NCI-H2081 (cell line): ENCODE measurements around the gene C22orf42.
"Not testable (repeated sequence)": the region's sequence is repeated elsewhere in the genome, so short reads cannot be mapped to it uniquely, and the experiment has no call there.

ENCODE experiments used
- DNase-seq, 2 experiments: peaks; one replicate each; lab custom pipeline; 2025; lab: John Stamatoyannopoulos, UW

The C22orf42 gene, protein sequence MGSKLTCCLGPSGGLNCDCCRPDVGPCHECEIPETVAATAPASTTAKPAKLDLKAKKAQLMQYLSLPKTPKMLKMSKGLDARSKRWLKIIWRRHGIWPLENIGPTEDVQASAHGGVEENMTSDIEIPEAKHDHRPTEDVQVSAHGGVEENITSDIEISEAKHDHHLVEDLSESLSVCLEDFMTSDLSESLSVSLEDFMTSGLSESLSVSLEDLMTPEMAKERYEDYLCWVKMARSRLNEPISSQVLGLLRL

DNA sequence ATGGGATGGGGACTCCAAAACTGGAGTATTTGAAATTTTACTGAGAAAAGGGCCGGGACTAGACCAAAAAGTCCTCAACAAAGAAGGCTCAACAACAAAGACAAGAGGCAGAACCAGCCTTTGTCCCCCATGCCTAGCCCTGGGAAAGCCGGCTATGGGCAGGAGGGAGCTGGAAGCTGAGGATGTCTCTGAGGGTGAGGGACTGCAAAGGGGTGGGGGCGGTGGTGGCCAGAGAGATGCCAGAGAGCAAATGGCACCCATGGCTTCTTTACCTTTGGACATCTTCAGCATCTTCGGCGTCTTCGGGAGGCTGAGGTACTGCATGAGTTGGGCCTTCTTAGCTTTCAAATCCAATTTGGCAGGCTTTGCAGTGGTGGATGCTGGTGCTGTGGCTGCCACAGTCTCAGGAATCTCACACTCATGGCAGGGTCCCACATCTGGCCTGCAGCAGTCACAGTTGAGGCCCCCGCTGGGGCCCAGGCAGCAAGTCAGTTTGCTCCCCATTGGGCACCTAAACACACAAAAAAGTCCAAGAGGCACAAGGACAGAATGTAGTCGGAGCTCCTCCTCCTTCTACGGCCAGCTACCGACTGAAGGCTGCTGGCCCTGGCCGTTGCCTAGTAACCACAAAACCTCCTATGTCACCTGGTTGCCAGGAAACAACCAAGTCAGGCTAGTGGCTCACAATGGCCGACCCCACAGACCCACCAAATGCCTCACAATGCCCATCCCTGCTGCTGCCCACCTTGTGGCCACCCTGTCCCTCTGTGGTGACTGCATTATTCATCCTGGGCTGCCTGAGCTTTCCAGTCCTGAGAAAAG is at the start of gene C22orf42:
Gene C22orf42, minus strand, starts transcription at position 592 of the 822 bp plus-strand sequence. Its CDS starts 88 bp downstream, at position 504.
- no peak for DNase-seq

DNA sequence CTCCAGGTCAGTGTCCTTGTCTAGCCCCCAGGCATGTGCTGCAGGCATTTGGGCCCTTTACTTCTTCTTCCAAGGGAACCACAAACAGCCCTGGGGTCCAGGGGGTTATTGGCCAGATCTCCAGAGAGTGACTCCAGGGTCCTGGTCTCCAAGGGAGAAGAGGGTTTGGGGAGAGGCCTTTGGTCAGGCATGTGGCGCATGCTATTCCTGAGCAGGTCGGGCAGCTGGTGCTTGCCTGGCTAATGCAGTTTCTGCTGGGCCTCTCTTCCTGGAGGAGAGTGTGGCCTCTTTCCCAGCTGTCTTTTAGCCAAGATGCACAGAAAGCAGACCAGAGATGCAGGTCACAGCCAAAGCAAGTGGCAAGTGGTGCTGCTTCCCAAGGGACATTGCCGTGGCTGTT is 49.6 kb upstream of the C22orf42 start:
- DNase-seq = no peak

DNA sequence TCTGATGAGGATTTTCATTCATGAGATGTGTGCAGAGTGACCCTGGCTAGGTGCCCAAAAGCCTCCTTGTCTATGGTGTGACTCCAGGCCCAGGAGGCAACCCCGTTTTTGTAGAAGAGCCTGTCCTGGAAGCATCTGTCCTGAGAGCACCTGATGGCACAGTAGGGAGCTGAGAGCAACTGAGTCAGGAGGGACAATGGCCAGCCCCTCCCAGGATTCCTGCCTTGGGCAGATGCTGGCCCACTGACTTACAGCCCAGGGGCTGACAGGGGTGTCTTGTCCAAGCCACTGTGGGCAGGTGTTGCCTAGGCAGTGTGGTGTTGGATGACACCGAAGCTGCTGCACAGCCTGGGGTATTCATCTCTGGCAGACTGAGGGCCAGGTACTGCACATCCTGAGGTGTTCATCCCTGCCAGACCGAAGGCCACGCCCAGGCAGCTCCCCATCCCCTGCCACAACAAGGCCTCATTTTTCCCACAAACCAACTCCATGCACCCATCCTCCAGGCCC is 48.9 kb upstream of the C22orf42 start:
- DNase-seq = no peak

DNA sequence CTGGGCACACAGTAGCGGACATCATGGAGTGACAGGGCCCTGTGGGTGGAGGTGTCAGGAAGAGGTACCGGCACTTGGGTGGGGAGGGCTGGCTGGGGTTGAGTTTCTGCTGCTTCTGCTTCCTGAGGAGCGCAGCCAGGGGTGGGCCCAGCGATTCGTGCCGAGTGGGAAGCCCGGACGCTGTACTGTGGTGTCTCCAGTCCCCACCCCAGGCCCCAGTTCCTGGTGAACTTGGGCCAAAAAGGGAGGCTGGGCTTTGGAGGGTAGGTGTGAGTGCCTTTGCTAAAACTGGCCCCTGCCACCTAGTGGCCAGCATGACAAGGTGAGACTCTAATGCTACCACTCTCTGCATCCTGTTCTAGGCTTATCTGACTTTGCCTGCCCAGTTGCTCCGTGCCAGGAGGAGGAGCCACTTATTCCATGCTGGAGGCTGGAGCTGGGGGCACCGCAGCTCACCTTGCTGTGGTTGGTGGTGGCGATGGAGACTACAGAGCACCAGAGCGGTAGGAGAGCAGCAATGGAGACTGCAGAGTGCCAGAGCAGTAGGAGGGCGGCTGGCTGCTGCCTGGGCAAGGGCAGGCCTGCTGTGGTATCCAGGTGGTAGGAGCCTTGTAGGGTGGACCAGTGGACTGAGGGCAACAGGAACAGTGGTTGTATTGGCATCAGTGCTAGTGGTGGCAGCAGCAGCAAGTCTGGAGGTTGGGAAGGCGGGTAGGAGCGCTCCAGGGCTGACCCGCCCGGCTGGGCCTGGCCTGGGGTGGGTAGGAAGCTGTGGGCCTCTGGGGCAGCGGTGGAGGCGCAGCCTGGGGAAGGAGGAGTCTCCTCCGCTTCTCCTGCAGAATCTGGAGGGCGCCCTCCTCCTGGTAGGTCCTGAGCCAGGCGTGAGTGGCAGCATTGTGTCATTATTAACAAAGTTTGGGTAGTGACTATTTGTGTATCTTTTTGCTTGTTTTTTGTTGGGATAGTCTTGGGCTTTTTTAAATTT is 48.0 kb upstream of the C22orf42 start:
- DNase-seq = peak in 1 of 2 experiments; percentile 24

DNA sequence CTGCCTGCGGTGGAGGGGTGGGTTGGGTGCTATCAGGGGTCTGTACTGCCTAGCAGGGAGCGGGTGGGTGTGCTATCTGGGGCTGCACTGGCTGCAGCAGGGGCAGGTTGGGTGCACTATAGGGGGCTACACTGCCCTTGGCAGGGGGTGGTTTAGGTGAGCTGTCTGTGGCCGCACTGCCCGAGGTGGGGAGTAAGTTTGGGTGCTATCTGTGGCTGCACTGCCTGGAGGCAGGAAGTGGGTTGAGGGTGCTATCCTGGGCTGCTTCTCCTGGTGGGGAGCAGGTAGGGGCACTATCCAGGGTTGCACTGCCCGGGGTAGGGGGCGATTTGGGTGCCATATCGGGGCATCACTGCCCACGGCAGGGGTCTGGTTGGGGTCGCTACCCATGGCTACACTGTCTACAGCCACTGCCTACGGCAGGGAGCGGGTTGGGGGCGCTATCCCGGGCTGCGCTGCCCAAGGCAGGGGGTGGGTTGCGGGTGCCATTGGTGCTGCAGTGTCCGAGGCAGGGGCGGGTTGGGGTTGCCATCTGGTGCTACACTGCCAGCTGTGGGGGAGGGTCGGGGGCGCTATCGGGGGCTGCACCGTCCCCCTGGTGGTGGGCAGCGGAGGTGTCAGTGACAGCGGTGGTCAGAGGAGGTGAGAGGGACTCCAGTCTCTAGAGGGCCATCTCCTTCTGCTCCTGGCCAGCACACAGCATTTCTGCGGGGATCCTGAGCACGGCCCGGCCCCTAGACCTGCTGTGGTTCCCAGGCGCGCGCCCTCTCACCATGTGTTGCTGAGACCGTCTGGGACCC is 47.1 kb upstream of the C22orf42 start:
- DNase-seq = no peak

DNA sequence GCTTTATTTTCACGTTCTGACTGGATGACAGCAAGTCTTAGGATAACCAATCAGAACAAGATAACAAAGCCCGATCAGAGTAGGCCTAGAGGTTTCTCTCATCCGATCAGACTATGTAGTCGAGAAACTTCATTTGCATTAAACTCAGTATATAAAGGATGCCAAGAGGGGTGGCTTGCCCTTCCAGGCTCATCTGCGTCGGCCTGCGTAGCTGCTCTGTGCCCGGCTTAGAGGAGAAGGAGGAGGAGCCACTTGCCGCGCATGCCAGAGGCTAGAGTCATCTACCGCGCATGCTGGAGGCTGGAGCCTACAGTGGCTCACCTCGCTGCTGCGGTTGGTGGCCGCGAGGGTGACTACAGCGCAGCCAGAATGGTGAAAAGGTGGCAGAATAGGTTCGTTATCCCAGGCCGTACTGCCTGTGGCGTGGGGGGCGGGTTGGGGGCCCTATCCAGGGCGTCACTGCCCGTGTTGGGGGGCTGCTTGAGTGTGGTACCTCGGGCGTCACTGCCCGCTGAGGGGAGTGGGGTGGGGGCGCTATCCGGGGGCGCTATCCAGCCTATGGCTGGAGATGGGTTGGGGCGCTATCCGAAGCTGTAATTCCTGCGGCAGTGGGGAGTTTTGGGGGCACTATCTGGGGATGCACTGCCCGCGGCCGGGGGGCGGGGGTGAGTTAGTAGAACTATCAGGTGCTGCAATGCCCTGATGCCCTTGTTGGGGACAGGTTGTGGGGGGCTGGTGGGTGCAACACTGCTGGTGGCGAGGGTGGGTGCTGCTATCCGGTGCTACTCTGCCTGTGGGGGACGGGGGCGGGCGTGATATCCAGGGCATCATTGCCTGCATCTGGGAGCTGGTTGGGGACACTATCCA is 46.0 kb upstream of the C22orf42 start, which contains the start of gene RFPL2:
Gene RFPL2, minus strand, starts transcription at position 218 of the 867 bp plus-strand sequence. CDS start 2,622 bp downstream, outside the sequence.
- no peak for DNase-seq

DNA sequence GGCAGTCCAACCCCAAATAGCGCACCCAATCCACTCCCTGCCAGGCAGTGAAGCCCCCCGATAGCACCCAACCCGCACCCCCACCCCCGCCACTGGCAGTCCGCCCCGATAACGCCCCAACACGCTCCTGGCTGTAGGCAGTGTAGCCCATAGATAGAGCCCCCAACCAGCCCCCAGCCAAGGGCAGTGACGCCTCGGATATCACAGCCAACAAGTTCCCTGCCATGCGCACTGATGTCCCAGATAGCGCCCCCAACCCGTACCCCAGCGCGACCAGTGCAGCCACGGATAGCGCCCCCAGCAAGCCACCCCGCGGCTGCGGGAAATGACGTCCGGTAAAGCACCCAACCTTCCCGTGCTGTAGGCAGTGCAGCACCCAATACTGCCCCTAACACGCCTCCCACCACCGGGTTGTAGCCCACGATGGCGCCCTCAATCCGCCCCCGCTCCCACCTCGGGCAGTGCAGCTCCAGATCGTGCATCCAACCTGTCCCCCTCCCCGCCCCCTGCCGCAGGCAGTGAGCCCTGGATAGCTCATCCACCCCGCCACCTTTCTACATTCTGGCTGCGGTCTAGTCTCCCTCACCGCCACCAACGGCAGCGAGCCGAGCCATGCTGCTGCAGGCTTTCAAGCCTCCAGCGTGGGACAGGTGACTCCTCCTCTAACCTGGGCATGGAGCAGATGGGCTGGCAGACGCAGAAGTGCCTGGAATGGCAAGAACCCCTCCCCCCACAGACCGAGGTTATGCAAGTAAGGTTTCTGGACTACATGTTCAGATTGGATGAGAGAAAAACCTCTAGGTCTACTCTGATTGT is 45.1 kb upstream of the C22orf42 start:
- DNase-seq = no peak

DNA sequence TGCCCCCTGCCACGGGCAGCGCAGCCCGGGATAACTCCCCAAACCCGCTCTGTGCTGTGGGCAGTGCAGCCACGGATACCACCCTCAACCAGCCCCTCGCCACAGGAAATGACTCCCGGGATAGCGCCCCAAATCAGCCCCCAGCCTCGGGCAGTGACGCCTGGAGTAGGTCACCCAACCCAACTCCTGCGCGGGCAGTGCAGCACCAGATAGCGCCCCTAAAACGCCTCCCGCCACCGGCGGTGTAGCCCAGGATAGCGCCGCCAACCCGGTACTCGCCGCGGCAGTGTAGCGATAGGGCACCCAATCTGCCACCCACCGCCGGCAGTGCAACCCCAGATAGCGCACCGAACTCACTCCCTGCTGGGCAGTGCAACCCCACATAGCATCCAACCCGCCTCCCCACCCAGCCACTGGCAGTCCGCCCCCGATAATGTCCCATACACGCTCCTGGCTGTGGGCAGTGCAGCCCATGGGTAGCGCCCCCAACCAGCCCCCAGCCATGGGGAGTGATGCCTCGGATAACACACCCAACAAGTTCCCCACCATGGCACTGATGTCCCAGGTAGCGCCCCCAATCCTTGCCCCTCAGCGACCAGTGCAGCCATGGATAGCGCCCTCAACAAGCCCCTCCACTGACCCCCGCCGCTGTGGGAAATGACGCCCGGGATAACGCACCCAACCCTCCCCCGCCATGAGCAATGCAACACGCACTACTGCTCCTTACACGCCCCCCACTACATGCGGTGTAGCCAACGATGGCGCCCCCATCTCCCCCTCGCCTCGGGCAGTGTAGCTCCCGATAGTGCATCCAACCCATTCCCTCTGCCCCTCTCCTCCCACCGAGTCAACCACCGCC is 44.3 kb upstream of the C22orf42 start:
- no peak for DNase-seq

DNA sequence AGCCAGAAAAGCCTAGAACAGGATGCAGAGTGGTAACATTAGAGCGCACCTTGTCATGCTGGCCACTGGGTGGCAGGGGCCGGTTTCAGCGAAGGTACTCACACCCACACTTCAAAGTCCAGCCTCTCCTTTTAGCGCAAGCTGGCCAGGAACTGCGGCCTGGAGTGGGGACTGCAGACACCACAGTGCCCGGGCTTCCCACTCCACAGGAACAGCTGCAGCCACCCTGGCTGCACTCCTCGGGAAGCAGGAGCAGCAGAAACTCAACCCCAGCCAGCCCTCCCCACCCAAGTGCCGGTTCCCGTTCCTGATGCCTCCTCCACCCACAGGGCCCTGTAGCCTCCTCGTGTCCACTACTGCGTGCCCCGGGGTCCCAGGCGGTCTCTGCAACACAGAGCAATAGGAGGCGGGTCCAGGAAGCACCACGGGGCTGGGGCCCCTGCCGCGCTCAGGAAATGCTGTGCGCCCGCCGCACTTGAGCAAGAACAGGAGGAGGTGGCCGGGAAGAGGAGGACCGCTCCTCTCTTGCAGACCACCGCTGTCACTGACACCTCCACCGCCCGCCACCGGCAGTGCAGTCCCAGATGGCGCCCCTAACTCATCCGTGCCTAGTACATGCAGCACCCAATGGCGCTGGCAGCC is 43.6 kb upstream of the C22orf42 start:
- DNase-seq = peak; percentile 34 to 42

DNA sequence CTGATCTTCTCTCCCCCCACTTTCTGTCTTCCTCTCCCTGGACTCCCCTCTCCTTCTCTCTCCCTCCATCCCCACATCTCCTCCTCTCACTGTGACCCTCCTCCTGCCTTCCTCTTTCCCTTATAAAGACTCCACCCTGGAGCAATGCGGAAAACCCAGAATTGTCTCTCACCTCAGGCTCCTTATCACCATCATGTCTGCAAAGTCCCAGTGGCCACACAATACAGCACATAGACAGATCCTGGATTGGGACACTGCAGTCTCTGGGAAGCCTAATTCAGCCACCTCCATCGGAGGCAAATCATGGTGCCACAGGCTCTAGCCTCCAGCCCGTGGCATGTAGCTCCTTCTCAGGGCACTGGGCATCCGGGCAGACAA is 43.0 kb upstream of the C22orf42 start:
- DNase-seq = no peak

DNA sequence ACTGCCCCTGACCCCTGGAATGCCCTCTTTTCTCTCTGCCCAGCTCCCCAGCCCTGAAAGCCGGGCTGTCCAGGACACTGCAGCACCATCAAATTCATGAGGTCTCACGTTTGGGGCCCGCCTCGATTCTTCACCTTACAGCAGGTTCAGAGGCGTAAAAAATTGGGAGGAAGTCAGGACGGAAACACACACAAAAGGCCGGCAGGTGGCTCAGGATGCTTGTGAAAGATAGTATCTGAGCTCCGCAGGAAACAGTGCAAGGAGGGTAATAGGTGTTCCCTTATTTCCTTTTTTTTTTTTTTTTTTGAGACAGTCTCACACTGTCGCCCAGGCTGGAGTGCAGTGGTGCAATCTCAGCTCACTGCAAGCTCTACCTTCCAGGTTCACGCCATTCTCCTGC is 41.6 kb upstream of the C22orf42 start:
- peak in 1 of 2 experiments; percentile 6 for DNase-seq

DNA sequence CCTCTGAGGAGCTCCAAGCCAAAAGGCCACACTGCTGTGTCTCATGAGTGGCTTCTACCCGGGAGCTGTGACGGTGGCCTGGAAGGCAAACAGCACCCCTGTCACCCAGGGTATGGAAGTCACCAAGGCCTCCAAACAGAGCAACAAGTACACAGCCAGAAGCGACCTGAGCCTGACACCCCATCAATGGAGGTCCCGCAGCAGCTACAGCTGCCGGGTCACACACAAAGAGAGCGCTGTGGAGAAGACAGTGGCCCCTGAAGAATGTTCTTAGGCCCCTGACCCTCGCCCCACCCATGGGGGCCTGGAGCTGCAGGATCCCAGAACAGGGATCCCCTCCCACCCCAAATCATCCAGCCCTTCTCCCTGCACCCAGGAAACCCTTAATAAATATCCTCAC is 40.9 kb upstream of the C22orf42 start:
- no peak for DNase-seq

DNA sequence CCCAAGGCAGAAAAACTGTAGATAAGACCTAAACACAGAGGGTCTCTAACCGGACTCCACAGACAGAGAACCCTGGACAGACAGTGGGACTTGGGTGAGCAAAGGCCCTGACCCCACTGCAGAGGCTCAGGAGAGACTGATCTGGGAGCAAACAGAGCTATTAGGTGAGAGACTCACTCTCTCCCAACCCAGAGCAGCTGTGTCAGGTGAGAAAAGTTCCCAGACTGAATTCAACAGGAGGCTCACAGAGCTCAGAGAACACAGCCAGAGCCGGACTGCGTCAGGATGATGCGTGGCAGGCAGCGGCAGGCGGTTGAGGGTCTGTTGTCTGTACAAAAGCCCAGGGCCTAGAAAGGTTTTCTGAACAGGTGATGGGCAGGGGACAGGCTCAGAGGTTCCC is 40.2 kb upstream of the C22orf42 start:
- DNase-seq = no peak

DNA sequence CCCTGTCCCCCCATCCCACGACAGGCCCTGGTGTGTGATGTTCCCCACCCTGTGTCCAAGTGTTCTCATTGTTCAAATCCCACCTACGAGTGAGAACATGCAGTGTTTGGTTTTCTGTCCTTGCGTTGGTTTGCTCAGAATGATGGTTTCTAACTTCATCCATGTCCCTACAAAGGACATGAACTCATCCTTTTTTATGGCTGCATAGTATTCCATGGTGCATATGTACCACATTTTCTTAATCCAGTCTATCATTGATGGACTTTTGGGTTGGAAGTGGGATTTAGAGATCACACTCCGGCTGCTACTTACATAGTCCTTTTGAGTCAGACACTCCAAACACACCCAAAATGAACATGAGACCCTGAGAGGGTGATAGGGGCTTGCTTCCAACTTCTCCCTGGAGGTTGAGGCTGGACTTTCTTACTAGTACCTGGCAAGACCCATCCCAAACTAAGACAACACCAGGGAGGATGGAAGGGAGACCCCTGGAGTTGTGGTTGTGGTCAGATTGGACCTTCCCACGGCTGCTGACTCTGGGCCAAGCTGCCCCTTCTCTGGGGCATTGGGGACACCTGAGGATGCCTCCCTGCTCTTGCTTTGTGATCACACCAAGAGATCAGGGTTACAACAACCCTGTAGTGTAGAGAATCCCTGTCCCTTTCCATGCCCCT is 38.6 kb upstream of the C22orf42 start:
- not testable (repeated sequence) for DNase-seq

DNA sequence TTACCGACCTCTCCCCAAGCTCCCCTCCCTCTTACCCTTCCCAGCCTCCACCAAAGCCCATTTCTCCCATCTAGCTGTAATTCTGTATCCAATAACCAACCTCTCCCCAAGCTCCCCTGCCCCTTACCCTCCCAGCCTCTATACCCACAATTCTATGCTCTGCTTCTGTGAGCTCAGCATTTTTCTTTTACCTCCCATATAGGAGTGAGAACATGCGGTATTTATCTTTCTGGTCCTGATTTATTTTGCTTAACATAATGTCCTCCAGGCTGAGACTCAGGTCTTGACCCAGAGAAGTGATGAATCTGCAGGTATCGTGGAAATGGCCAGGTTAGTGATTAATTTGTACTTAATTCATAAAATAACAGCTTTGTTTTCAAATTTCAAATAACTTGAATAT is 36.8 kb upstream of the C22orf42 start:
- not testable (repeated sequence) for DNase-seq

DNA sequence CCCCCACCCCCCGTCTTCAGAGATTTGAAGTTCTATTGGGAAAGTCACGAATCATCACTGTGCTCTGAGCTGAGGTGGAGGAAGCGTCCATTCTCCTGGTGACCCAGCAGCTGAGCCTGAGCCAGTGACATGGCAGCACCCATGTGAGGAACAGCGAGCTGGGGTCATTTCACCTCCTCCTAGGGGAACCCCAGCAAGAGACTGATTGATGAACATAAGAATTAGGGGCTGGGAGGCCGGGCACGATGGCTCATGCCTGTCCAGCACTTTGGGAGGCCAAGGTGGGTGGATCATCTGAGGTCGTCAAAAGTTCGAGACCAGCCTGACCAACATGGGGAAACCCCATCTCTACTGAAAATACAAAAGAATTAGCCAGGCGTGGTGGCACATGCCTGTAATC is 34.2 kb upstream of the C22orf42 start:
- not testable (repeated sequence) for DNase-seq

DNA sequence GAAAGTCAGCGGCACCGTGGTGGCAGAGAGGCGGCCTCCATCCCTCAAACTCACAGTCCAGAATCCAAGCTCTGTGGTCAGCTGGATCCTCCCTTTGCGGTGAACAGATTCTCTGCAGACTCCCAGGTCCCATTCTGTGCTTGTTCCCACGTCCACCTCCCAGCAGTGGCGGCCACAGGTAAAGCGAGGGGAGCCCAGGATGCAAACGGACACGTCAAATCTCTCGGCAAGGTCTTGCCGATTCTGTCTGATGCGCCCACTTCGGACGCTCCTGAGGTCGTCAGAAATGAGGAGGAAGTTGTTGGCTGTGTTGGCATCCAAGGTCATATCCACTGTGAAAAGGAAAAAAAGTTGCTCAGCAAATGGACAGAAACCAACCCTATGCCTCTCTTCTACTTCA is 31.9 kb upstream of the C22orf42 start:
- DNase-seq = not testable (repeated sequence)
